Liver (tissue), 3 donors: ENCODE measurements around the gene RAD23A.

Experiments used
- CTCF ChIP-seq: fragments of 150-350 bp; IDR thresholded peaks from 2 replicates; pipeline ENCODE4 v1.5.1; 2017; ENCODE audit warnings: improper control_type of control experiment, low read depth, low read length; ENCODE audit not compliant: missing input control
- EGR1 ChIP-seq, 2 donors: IDR thresholded peaks; 2 replicates each; pipeline ENCODE4 v1.6.1; 2016 to 2018; ENCODE audit warnings: antibody characterized with exemption in 2 of 2, low read depth in 2 of 2
- NR2F2 ChIP-seq: IDR thresholded peaks from 2 replicates; pipeline ENCODE4 v1.6.1; 2016; ENCODE audit warnings: antibody characterized with exemption
- RAD21 ChIP-seq, 2 donors: IDR thresholded peaks; 2 replicates each; pipeline ENCODE4 v1.6.1; 2016; ENCODE audit warnings: antibody characterized with exemption in 2 of 2, mild to moderate bottlenecking in 2 of 2
- donor health status: healthy.
- donor health status: healthy.

- TF ChIP-seq CTCF (no peak), NR2F2 (no peak), RAD21 (IDR thresholded peaks at IDR 0.05) (no peak), EGR1 (IDR thresholded peaks at IDR 0.05; ENCODE audit: low read depth in 2 of 2) (no peak)
Observed at GRCh38 chr19:12939975-12940423, 5.7 kb upstream of the RAD23A start.
